Gastrocnemius medialis (tissue), 4 donors: ENCODE results near the gene PYGL.

ENCODE experiments used
- POLR2A ChIP-seq, 2 donors: fragments of 450-650 bp; IDR thresholded peaks; one replicate each; pipeline ENCODE4 v1.6.1; 2017; ENCODE audit warnings: antibody characterized with exemption in 2 of 2, mild to moderate bottlenecking in 2 of 2, moderate library complexity in 2 of 2
- TF ChIP-seq, protein P1 (sequence below), 5 experiments: fragments of 450-650 bp in 3 of 5; fragments of 200-600 bp in 2 of 5; sonication (generic) in 2 of 5; IDR thresholded peaks in 4 of 5; conservative IDR thresholded peaks in 1 of 5; 1 replicate in 4 of 5; 2 replicates in 1 of 5; pipeline ENCODE4 v1.5.1; 2016 to 2019; ENCODE audit warnings: antibody characterized with exemption in 5 of 5, mild to moderate bottlenecking in 3 of 5, moderate library complexity in 3 of 5

DNA sequence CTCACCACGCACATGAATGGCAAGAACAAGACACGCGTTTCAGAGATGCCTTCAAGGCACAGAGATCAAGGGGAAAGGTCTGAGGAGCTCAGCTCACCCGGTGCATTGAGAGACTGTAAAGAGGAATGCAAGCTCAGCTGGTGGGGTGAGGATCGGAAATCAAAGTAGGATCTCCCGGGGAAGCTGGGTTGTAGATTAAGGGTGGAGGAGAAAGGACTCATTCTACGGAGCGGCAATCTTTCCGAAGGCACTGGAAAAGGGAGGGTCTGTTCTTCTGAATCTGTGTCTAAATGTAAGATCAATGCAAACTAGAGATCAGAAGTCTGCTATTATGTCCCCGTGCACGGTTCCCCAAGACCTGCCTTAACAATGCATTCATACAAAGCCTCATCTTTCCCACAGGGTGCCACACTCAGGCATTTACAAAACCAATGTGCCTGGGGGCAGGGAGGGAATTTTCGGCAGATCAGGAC is 41.6 kb upstream of the PYGL start:
- TF ChIP-seq, protein P1, sequence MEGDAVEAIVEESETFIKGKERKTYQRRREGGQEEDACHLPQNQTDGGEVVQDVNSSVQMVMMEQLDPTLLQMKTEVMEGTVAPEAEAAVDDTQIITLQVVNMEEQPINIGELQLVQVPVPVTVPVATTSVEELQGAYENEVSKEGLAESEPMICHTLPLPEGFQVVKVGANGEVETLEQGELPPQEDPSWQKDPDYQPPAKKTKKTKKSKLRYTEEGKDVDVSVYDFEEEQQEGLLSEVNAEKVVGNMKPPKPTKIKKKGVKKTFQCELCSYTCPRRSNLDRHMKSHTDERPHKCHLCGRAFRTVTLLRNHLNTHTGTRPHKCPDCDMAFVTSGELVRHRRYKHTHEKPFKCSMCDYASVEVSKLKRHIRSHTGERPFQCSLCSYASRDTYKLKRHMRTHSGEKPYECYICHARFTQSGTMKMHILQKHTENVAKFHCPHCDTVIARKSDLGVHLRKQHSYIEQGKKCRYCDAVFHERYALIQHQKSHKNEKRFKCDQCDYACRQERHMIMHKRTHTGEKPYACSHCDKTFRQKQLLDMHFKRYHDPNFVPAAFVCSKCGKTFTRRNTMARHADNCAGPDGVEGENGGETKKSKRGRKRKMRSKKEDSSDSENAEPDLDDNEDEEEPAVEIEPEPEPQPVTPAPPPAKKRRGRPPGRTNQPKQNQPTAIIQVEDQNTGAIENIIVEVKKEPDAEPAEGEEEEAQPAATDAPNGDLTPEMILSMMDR (IDR thresholded peaks at IDR 0.05 in 4 of 5, conservative IDR thresholded peaks at IDR 0.05 in 1 of 5), result no peak
- TF ChIP-seq POLR2A (IDR thresholded peaks at IDR 0.05), result no peak
